CD4-positive, alpha-beta T cell (primary cell): ENCODE results near the gene HSP90AB1. TPM values are rescaled to one million over a fixed set of nuclear protein-coding genes. Genes with fewer than 3 reads are reported as not detected.

ENCODE experiments used
- ATAC-seq: fragments of 200-7000 bp; cut with Tn5 transposase; one replicate; pipeline ENCODE4 v1.10.0; 2022; ENCODE audit warnings: mild to moderate bottlenecking; ENCODE audit not compliant: poor library complexity
- CTCF ChIA-PET: fragments of 350-600 bp; sonication (Branson Sonifier 250); formaldehyde crosslinking; loops from one replicate; lab custom pipeline; 2021; ENCODE audit warnings: antibody characterized with exemption, inconsistent platforms; lab: Charles Lee
- POLR2A ChIA-PET: fragments of 350-600 bp; sonication (Branson Sonifier 250); formaldehyde crosslinking; loops from one replicate; lab custom pipeline; 2021; ENCODE audit warnings: antibody characterized with exemption, inconsistent platforms; lab: Charles Lee
- DNase-seq, 14 experiments: peaks; one replicate each; pipeline ENCODE4 v3.0.0-alpha.2; 2013 to 2020; ENCODE audit warnings: mixed read lengths in 2 of 14
- H3K27ac ChIP-seq, 2 donors: one replicate each; pipeline versions ENCODE4 v1.5.1 to v1.7.0; 2013; ENCODE audit warnings: low read length in 2 of 2, low read depth in 1 of 2, mild to moderate bottlenecking in 1 of 2
- H3K27me3 ChIP-seq, 2 experiments: 1 replicate in 1 of 2; 2 replicates in 1 of 2; pipeline versions ENCODE4 v1.6.1 to v1.7.0; 2013; ENCODE audit warnings: low read length in 2 of 2, control low read depth in 1 of 2, mild to moderate bottlenecking in 1 of 2, moderate library complexity in 1 of 2; ENCODE audit not compliant: insufficient read depth in 2 of 2, control insufficient read depth in 1 of 2
- H3K36me3 ChIP-seq: one replicate; pipeline ENCODE4 v1.6.1; 2013; ENCODE audit warnings: low read length, control low read depth; ENCODE audit not compliant: insufficient read depth
- H3K4me1 ChIP-seq: one replicate; pipeline ENCODE4 v1.6.1; 2013; ENCODE audit warnings: low read length, control low read depth; ENCODE audit not compliant: insufficient read depth
- H3K4me3 ChIP-seq: one replicate; pipeline ENCODE4 v1.5.1; 2013; ENCODE audit warnings: mild to moderate bottlenecking, low read length, moderate library complexity
- H3K9me3 ChIP-seq, 2 experiments: 1 replicate in 1 of 2; 2 replicates in 1 of 2; pipeline versions ENCODE4 v1.6.1 to v1.7.0; 2013; ENCODE audit warnings: low read length in 2 of 2, mild to moderate bottlenecking in 2 of 2, control low read depth in 1 of 2, moderate library complexity in 1 of 2; ENCODE audit not compliant: control insufficient read depth in 1 of 2, insufficient read depth in 1 of 2
- H3K27ac Mint-ChIP-seq: one replicate; pipeline ENCODE4 v1.8.0; 2020; ENCODE audit warnings: mixed read lengths
- H3K27me3 Mint-ChIP-seq: one replicate; pipeline ENCODE4 v1.8.0; 2021; ENCODE audit warnings: mixed read lengths
- H3K36me3 Mint-ChIP-seq: one replicate; pipeline ENCODE4 v1.8.0; 2021; ENCODE audit warnings: low read depth, mixed read lengths
- H3K4me1 Mint-ChIP-seq: one replicate; pipeline ENCODE4 v1.8.0; 2021; ENCODE audit warnings: low read depth, mixed read lengths
- H3K4me3 Mint-ChIP-seq: one replicate; pipeline ENCODE4 v1.8.0; 2020; ENCODE audit warnings: mild to moderate bottlenecking, mixed read lengths
- H3K9me3 Mint-ChIP-seq: one replicate; pipeline ENCODE4 v1.8.0; 2020; ENCODE audit warnings: mixed read lengths
- intact Hi-C, 2 experiments: fragments of 100-400 bp; cut with DNase I in 1 of 2; cut with micrococcal nuclease in 1 of 2; formaldehyde crosslinking; loops; one replicate each; pipeline versions ENCODE4 v1.15.1 to v1.9.0; 2023 to 2025; cut with DNase I, micrococcal nuclease
- total RNA-seq, 174 experiments: library from RNA in 2 of 174; stranded (reverse) in 2 of 174; gene quantifications; one replicate each; pipeline ENCODE4 v1.2.3 and lab custom pipeline; 2021 to 2026
- TF ChIP-seq, protein P1 (sequence below): fragments of 200-600 bp; IDR thresholded peaks from one replicate; pipeline ENCODE4 v1.8.0; 2022; ENCODE audit warnings: antibody characterized with exemption, mild to moderate bottlenecking

The HSP90AB1 gene
- total RNA-seq, 2 experiments from 2014 or later, result 401 to 405 TPM

DNA sequence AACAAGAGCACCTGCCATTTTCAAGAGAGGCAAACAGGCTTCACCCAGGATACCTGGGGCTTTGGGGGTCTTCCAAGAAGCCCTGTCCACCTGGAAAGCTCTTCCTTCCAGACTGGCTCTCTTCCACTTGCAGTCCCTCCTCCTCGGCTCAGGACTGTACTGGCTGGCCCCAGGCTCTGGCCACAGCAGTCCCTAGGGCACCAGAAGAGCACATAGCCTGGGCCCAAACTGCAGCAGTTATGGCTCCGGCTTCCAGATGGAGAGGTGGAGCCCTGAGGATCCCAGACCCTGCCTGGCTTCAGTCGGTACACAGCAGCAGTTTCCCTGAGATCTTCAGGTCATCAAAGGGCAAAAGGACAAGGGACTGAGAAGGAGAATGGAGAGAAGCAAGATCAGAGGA, 12.0 kb downstream of the HSP90AB1 start:
- Mint-ChIP-seq H3K27me3 (no peaks in the 10 kb centered on the region), H3K4me1 (peaks cover 60% of the 10 kb centered on the region), H3K36me3 (peaks cover 57% of the 10 kb centered on the region), H3K4me3 (peak overlapping the region; percentile 90), H3K27ac (no peak overlapping the region), H3K9me3 (no peaks in the 10 kb centered on the region)
- Histone ChIP-seq H3K27ac (no peak overlapping the region), H3K4me3 (no peak overlapping the region), H3K9me3 (no peaks in the 10 kb centered on the region), H3K36me3 (peaks cover 59% of the 10 kb centered on the region), H3K27me3 (no peaks in the 10 kb centered on the region), H3K4me1 (peaks cover 64% of the 10 kb centered on the region)
- ATAC-seq (no peak), DNase-seq (no peak)
- intact Hi-C loops, result loop anchor here (5.0 kb wide), 3 partner anchors 37 to 132 kb away; partner anchors contain the start of genes SLC29A1 (in 2 of the 2), MRPL14 (in 1 of the 2) and TMEM63B (in 1 of the 2)
- CTCF ChIA-PET, result interaction anchor here (1.1 kb wide), 1 partner anchor 54 kb away, joined by 4 read pairs; the partner anchor contains the start of gene AARS2
- POLR2A ChIA-PET, result interaction anchor here (1.0 kb wide), 1 partner anchor 12 kb away, joined by 7 read pairs; the partner anchor contains the start of gene HSP90AB1
- TF ChIP-seq, protein P1, sequence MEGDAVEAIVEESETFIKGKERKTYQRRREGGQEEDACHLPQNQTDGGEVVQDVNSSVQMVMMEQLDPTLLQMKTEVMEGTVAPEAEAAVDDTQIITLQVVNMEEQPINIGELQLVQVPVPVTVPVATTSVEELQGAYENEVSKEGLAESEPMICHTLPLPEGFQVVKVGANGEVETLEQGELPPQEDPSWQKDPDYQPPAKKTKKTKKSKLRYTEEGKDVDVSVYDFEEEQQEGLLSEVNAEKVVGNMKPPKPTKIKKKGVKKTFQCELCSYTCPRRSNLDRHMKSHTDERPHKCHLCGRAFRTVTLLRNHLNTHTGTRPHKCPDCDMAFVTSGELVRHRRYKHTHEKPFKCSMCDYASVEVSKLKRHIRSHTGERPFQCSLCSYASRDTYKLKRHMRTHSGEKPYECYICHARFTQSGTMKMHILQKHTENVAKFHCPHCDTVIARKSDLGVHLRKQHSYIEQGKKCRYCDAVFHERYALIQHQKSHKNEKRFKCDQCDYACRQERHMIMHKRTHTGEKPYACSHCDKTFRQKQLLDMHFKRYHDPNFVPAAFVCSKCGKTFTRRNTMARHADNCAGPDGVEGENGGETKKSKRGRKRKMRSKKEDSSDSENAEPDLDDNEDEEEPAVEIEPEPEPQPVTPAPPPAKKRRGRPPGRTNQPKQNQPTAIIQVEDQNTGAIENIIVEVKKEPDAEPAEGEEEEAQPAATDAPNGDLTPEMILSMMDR, result no peak

DNA sequence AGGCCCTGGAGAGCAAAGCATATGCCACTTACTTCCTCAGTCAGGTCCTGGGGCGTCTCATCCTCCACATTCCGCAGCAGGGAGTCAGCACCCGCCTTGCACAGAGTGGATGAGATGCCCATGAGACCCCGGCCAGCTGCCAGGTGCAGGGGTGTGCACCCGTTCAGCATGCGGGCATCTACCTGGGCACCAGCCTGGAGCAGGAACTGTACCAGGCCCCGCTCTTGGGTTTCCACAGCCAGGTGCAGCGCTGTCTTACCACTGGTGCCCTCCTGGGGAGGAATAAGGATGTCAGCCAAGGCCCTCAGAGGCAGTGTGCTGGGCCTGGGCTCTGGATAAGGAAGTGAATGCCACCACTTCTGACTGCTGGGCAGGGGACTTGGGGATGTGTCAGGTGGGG, 13.1 kb downstream of the HSP90AB1 start:
- intact Hi-C loops, result loop anchor here (5.0 to 10.0 kb wide), 3 partner anchors 165 to 1117 kb away; partner anchors contain the start of genes POLH (in 1 of the 2), SUPT3H (in 1 of the 2) and XPO5 (in 1 of the 2)
- ATAC-seq, result no peak

DNA sequence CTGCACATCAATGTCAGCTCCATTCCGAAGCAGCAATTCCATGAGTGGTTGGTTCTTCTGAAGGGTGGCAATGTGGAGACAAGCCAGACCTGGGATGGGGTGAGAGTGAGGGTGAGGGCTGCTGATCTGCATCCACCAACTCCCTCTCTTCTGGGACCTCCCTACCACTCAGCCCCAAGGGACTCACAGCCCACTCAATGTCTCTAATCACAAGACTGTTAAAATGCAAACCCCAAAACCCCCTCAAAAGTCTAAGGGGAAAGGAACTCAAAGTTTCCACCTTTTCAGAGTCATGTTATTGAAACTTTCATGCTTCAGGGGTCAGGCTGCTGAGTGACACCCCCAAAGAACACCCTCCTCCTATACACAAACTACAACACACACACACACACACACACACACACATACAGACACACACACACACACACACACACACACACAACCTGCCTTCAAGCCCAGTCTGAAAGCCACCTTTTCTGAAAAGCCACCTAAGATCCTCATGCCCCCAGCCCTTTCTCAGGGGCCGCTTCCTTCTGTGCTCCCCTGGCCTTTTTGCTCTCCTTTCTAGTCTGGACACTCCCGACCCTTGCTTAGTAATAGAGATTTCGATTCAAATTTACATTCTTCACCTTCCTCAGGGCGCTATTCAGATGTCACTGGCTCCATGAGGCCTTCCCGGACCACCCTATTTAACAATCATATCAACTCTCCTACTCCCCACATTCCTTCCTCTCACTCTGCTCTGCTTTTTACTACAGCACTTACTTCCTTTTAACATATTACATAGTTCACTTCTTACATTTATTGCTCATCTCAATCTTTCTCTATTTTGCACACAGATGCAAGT, 13.8 kb downstream of the HSP90AB1 start:
- peaks cover 63% of the 10 kb centered on the region for H3K4me1 ChIP-seq
- peaks cover 42% of the 10 kb centered on the region for H3K36me3 ChIP-seq
- no peak overlapping the region for H3K4me3 ChIP-seq
- peak overlapping the region; percentile 16 for H3K27ac Mint-ChIP-seq
- H3K9me3 ChIP-seq, result no peaks in the 10 kb centered on the region
- no peak overlapping the region for H3K27ac ChIP-seq
- peak overlapping the region; percentile 28 for H3K4me3 Mint-ChIP-seq
- ChIA-PET POLR2A (no interaction called here), CTCF (no interaction called here)
- no peak for ATAC-seq
- peaks cover 50% of the 10 kb centered on the region for H3K36me3 Mint-ChIP-seq
- TF ChIP-seq, protein P1, result no peak
- intact Hi-C loops, result loop anchor here (5.0 to 10.0 kb wide), 3 partner anchors 166 to 1117 kb away; partner anchors contain the start of genes POLH (in 1 of the 2), SUPT3H (in 1 of the 2) and XPO5 (in 1 of the 2)
- H3K9me3 Mint-ChIP-seq, result no peaks in the 10 kb centered on the region
- H3K27me3 Mint-ChIP-seq, result no peaks in the 10 kb centered on the region
- DNase-seq, result no peak
- no peaks in the 10 kb centered on the region for H3K27me3 ChIP-seq
- H3K4me1 Mint-ChIP-seq, result peaks cover 63% of the 10 kb centered on the region

More for the DNA sequence above, 13.1 kb downstream of the HSP90AB1 start:
- H3K27me3 ChIP-seq, result no peaks in the 10 kb centered on the region
- Mint-ChIP-seq H3K36me3 (peaks cover 53% of the 10 kb centered on the region), H3K9me3 (no peaks in the 10 kb centered on the region), H3K4me1 (peaks cover 64% of the 10 kb centered on the region), H3K4me3 (peak overlapping the region; percentile 42), H3K27me3 (no peaks in the 10 kb centered on the region), H3K27ac (no peak overlapping the region)
- H3K36me3 ChIP-seq, result peaks cover 49% of the 10 kb centered on the region
- POLR2A ChIA-PET, result no interaction called here
- TF ChIP-seq, protein P1, result no peak
- H3K4me3 ChIP-seq, result no peak overlapping the region
- H3K4me1 ChIP-seq, result peaks cover 67% of the 10 kb centered on the region
- no peak for DNase-seq
- CTCF ChIA-PET, result no interaction called here
- H3K27ac ChIP-seq, result no peak overlapping the region
- H3K9me3 ChIP-seq, result no peaks in the 10 kb centered on the region
